NB4 (cell line): Measurements from ENCODE around the gene ATP2B1.

Experiments
- MAX ChIP-seq: IDR thresholded peaks from 2 replicates; pipeline ENCODE4 v1.6.1; 2011; ENCODE audit warnings: low read depth, low read length
- MYC ChIP-seq: IDR thresholded peaks from 2 replicates; pipeline ENCODE4 v1.6.1; 2011; ENCODE audit warnings: low read depth, low read length
- POLR2A ChIP-seq: IDR thresholded peaks from 2 replicates; pipeline ENCODE4 v1.6.1; 2011; ENCODE audit warnings: mild to moderate bottlenecking; ENCODE audit not compliant: insufficient read length; ENCODE audit errors: extremely low read depth
- TF ChIP-seq, protein P1 (sequence below): IDR thresholded peaks from one replicate; pipeline ENCODE4 v1.5.1; 2012; ENCODE audit warnings: low read depth, low read length

- no peak for TF ChIP-seq POLR2A
- TF ChIP-seq MYC: no peak
- TF ChIP-seq, protein P1, sequence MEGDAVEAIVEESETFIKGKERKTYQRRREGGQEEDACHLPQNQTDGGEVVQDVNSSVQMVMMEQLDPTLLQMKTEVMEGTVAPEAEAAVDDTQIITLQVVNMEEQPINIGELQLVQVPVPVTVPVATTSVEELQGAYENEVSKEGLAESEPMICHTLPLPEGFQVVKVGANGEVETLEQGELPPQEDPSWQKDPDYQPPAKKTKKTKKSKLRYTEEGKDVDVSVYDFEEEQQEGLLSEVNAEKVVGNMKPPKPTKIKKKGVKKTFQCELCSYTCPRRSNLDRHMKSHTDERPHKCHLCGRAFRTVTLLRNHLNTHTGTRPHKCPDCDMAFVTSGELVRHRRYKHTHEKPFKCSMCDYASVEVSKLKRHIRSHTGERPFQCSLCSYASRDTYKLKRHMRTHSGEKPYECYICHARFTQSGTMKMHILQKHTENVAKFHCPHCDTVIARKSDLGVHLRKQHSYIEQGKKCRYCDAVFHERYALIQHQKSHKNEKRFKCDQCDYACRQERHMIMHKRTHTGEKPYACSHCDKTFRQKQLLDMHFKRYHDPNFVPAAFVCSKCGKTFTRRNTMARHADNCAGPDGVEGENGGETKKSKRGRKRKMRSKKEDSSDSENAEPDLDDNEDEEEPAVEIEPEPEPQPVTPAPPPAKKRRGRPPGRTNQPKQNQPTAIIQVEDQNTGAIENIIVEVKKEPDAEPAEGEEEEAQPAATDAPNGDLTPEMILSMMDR: no peak
- TF ChIP-seq MAX: no peak
Observed at GRCh38 chr12:89710873-89711750, 2.5 kb upstream of the ATP2B1 start.
